ENCODE results near the gene PRKD2. TPM values are rescaled to one million over a fixed set of nuclear protein-coding genes. Genes with fewer than 3 reads are reported as not detected.

The PRKD2 gene
- total and polyA plus RNA-seq, 10 of the 15 experiments (the other 5 are each of a cell fraction or from before 2014, with no cell fraction given), result 2.3 to 98.8 (median 32.9) TPM

- TF ChIP-seq ZBTB4 (CRISPR knock-in tag; IDR thresholded peaks at IDR 0.05) (no peak), IRF4 (IDR thresholded peaks at IDR 0.05; ENCODE audit: low read depth, low read length) (no peak), HDAC6 (IDR thresholded peaks at IDR 0.05; ENCODE audit: unreplicated experiment) (no peak), NFIC (IDR thresholded peaks at IDR 0.05; ENCODE audit: low read depth, low read length) (no peak), HDGF (IDR thresholded peaks at IDR 0.05) (no peak)
Measured at GRCh38 chr19:46730187-46730586, 13.3 kb upstream of the PRKD2 start (continued).

GRCh38 chr19:46729696-46730095, 12.8 kb upstream of the PRKD2 start:
- Histone ChIP-seq H3K9me3 (replicated peaks; ENCODE audit: control insufficient read depth, insufficient read depth, low read length) (no peaks in the 10 kb centered on the region), H3K4me1 (ENCODE audit: control insufficient read depth, insufficient read depth, low read length) (peaks cover 10% of the 10 kb centered on the region), H3K4me2 (ENCODE audit: control insufficient read depth, insufficient read depth) (no peak overlapping the region), H2AFZ (ENCODE audit: control insufficient read depth, low read depth, low read length) (no peak overlapping the region), H4K20me1 (ENCODE audit: control insufficient read depth, insufficient read depth) (no peaks in the 10 kb centered on the region; the same call in none of the 2 replicates), H3K27ac (ENCODE audit: control insufficient read depth, insufficient read depth) (no peak overlapping the region), H3K9ac (ENCODE audit: control insufficient read depth, insufficient read depth, low read length) (no peak overlapping the region), H3K79me2 (ENCODE audit: control insufficient read depth, insufficient read depth, low read length) (peaks cover 3% of the 10 kb centered on the region; the same call in 1 of the 2 replicates), H3K36me3 (ENCODE audit: control insufficient read depth in 2 of 2, insufficient read depth in 2 of 2, low read length in 1 of 2) (peaks cover 50 to 81% of the 10 kb centered on the region in 2 experiments), H3K27me3 (replicated peaks in 1 of 2; ENCODE audit: control insufficient read depth in 2 of 2, insufficient read depth in 2 of 2, low read length in 1 of 2) (no peaks in the 10 kb centered on the region), H3K4me3 (no peak overlapping the region)
- ChIA-PET SMC1A (ENCODE audit: uncharacterized antibody, unreplicated experiment) (interaction anchor here (0.6 to 2.3 kb wide), 6 partner anchors 12 to 73 kb away, joined by 3 to 21 read pairs (median 4); partner anchors contain the start of gene DACT3), RAD21 (ENCODE audit: unreplicated experiment) (interaction anchor here (1.5 to 2.2 kb wide), 2 partner anchors 15 to 68 kb away, joined by 5 to 11 read pairs; partner anchors contain the start of gene DACT3), POLR2A (interaction anchor here (2.0 kb wide), 1 partner anchor 11 kb away, joined by 5 read pairs; no protein-coding TSS in a partner anchor), CTCF (interaction anchor here (0.7 to 6.0 kb wide), 14 partner anchors 10 to 202 kb away, joined by 3 to 78 read pairs (median 6); partner anchors contain the start of genes DACT3 and PRKD2)
- FAIRE-seq, result no peak
- in situ Hi-C loops (cut with MboI) (no loop called here), intact Hi-C loops (cut with micrococcal nuclease; ENCODE audit: unreplicated experiment) (loop anchor here (5.0 kb wide), 1 partner anchor 37 kb away; no protein-coding TSS in a partner anchor)
- ATAC-seq, result peak; percentile 10; the same call in 2 of the 3 replicates
- 63% methylated on average over 7 of the region's 7 CpGs for WGBS (ENCODE audit: insufficient coverage, insufficient replicate concordance, low lambda C conversion rate, missing lambda C conversion rate)
- DNase-seq (ENCODE audit: low read depth, low spot score), result no peak
- no TSS peak for BruUV-seq (replicated peaks)
- no peak for TF ChIP-seq EGR1 (IDR thresholded peaks at IDR 0.05; ENCODE audit: borderline replicate concordance in 1 of 2, low read depth in 2 of 2, low read length in 2 of 2)
- no peak for TF ChIP-seq TCF3 (IDR thresholded peaks at IDR 0.05; ENCODE audit: borderline replicate concordance, insufficient read depth, low read depth, low read length)
- TF ChIP-seq SUPT20H (IDR thresholded peaks at IDR 0.05; ENCODE audit: borderline replicate concordance, control insufficient read depth, low read depth, low read length), result no peak
- TF ChIP-seq, protein P1, sequence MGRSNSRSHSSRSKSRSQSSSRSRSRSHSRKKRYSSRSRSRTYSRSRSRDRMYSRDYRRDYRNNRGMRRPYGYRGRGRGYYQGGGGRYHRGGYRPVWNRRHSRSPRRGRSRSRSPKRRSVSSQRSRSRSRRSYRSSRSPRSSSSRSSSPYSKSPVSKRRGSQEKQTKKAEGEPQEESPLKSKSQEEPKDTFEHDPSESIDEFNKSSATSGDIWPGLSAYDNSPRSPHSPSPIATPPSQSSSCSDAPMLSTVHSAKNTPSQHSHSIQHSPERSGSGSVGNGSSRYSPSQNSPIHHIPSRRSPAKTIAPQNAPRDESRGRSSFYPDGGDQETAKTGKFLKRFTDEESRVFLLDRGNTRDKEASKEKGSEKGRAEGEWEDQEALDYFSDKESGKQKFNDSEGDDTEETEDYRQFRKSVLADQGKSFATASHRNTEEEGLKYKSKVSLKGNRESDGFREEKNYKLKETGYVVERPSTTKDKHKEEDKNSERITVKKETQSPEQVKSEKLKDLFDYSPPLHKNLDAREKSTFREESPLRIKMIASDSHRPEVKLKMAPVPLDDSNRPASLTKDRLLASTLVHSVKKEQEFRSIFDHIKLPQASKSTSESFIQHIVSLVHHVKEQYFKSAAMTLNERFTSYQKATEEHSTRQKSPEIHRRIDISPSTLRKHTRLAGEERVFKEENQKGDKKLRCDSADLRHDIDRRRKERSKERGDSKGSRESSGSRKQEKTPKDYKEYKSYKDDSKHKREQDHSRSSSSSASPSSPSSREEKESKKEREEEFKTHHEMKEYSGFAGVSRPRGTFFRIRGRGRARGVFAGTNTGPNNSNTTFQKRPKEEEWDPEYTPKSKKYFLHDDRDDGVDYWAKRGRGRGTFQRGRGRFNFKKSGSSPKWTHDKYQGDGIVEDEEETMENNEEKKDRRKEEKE (IDR thresholded peaks at IDR 0.05), result no peak

Measured in GM12878 (cell line).